IPS-15b (cell line): Measurements from ENCODE around the gene SCAMP3.

Experiments used
- H3K27me3 ChIP-seq: one replicate; pipeline ENCODE4 v1.6.1; 2013; ENCODE audit warnings: low read length; ENCODE audit not compliant: control insufficient read depth, insufficient read depth
- H3K36me3 ChIP-seq: one replicate; pipeline ENCODE4 v1.6.1; 2013; ENCODE audit warnings: low read length; ENCODE audit not compliant: control insufficient read depth, insufficient read depth
- H3K4me1 ChIP-seq: one replicate; pipeline ENCODE4 v1.6.1; 2013; ENCODE audit warnings: mild to moderate bottlenecking, low read length; ENCODE audit not compliant: control insufficient read depth, insufficient read depth
- H3K4me3 ChIP-seq: one replicate; pipeline ENCODE4 v1.5.1; 2013; ENCODE audit warnings: low read depth, low read length
- H3K9ac ChIP-seq: one replicate; pipeline ENCODE4 v1.6.1; 2013; ENCODE audit warnings: low read depth, mild to moderate bottlenecking, low read length
- H3K9me3 ChIP-seq: one replicate; pipeline ENCODE4 v1.6.1; 2013; ENCODE audit warnings: mild to moderate bottlenecking, low read length; ENCODE audit not compliant: control insufficient read depth, insufficient read depth

Gene SCAMP3

GRCh38 chr1:155282488-155283091 lies 20.4 kb upstream of the SCAMP3 start:
- Histone ChIP-seq H3K4me3 (no peak overlapping the region), H3K4me1 (peaks cover 8% of the 10 kb centered on the region), H3K36me3 (no peaks in the 10 kb centered on the region), H3K9ac (no peak overlapping the region), H3K27me3 (no peaks in the 10 kb centered on the region), H3K9me3 (no peaks in the 10 kb centered on the region)

GRCh38 chr1:155279268-155279667 lies 17.1 kb upstream of the SCAMP3 start:
- H3K27me3 ChIP-seq: peaks cover 12% of the 10 kb centered on the region
- no peaks in the 10 kb centered on the region for H3K9me3 ChIP-seq
- no peak overlapping the region for H3K4me3 ChIP-seq
- H3K4me1 ChIP-seq: peaks cover 12% of the 10 kb centered on the region
- H3K9ac ChIP-seq: no peak overlapping the region
- no peaks in the 10 kb centered on the region for H3K36me3 ChIP-seq

- Histone ChIP-seq H3K4me1 (peaks cover 12% of the 10 kb centered on the region), H3K36me3 (no peaks in the 10 kb centered on the region), H3K9ac (no peak overlapping the region), H3K27me3 (peaks cover 12% of the 10 kb centered on the region), H3K9me3 (no peaks in the 10 kb centered on the region), H3K4me3 (peak overlapping the region; percentile 28)
Measured at GRCh38 chr1:155278689-155279160, 16.6 kb upstream of the SCAMP3 start.

GRCh38 chr1:155277902-155278688 lies 15.9 kb upstream of the SCAMP3 start:
- Histone ChIP-seq H3K9me3 (no peaks in the 10 kb centered on the region), H3K27me3 (peaks cover 12% of the 10 kb centered on the region), H3K4me1 (peaks cover 12% of the 10 kb centered on the region), H3K36me3 (no peaks in the 10 kb centered on the region), H3K9ac (no peak overlapping the region), H3K4me3 (peak overlapping the region; percentile 88)

- Histone ChIP-seq H3K4me3 (peak within 1 kb of the TSS; percentile 88), H3K27me3 (peaks cover 12% of the 10 kb centered on the region), H3K36me3 (no peaks in the 10 kb centered on the region), H3K9me3 (no peaks in the 10 kb centered on the region), H3K4me1 (peaks cover 12% of the 10 kb centered on the region), H3K9ac (no peak within 1 kb of the TSS)
Measured at GRCh38 chr1:155277070-155277901, 15.1 kb upstream of the SCAMP3 start, which contains the start of gene HCN3. Gene HCN3 (plus strand): TSS chr1:155277463. CDS start chr1:155277591, 128 bp downstream.

- Histone ChIP-seq H3K9ac (peak within 1 kb of the TSS; percentile 72), H3K9me3 (no peaks in the 10 kb centered on the region), H3K4me1 (peaks cover 6% of the 10 kb centered on the region), H3K4me3 (peak within 1 kb of the TSS; percentile 87), H3K27me3 (peaks cover 12% of the 10 kb centered on the region), H3K36me3 (peaks cover 19% of the 10 kb centered on the region)
Measured at GRCh38 chr1:155273343-155274245, 11.4 kb upstream of the SCAMP3 start, which contains the start of gene CLK2. Gene CLK2 (minus strand): TSS chr1:155273504. CDS start chr1:155270977, 2,527 bp downstream.

- Histone ChIP-seq H3K27me3 (peaks cover 12% of the 10 kb centered on the region), H3K9ac (peak overlapping the region; percentile 72), H3K4me3 (peak overlapping the region; percentile 87), H3K9me3 (no peaks in the 10 kb centered on the region), H3K4me1 (peaks cover 4% of the 10 kb centered on the region), H3K36me3 (peaks cover 28% of the 10 kb centered on the region)
Measured at GRCh38 chr1:155272466-155273342, 10.5 kb upstream of the SCAMP3 start.

- H3K9ac ChIP-seq: no peak overlapping the region
- no peaks in the 10 kb centered on the region for H3K27me3 ChIP-seq
- peaks cover 55% of the 10 kb centered on the region for H3K36me3 ChIP-seq
- no peaks in the 10 kb centered on the region for H3K9me3 ChIP-seq
- no peaks in the 10 kb centered on the region for H3K4me1 ChIP-seq
- H3K4me3 ChIP-seq: no peak overlapping the region
Measured at GRCh38 chr1:155269381-155269780, 7.2 kb upstream of the SCAMP3 start.

- no peak overlapping the region for H3K9ac ChIP-seq
- H3K4me3 ChIP-seq: no peak overlapping the region
- peaks cover 63% of the 10 kb centered on the region for H3K36me3 ChIP-seq
- no peaks in the 10 kb centered on the region for H3K9me3 ChIP-seq
- H3K27me3 ChIP-seq: no peaks in the 10 kb centered on the region
- H3K4me1 ChIP-seq: no peaks in the 10 kb centered on the region
Measured at GRCh38 chr1:155268630-155269029, 6.5 kb upstream of the SCAMP3 start.

GRCh38 chr1:155267373-155267772 lies 5.2 kb upstream of the SCAMP3 start:
- no peak overlapping the region for H3K4me3 ChIP-seq
- H3K4me1 ChIP-seq: no peaks in the 10 kb centered on the region
- H3K9me3 ChIP-seq: no peaks in the 10 kb centered on the region
- H3K36me3 ChIP-seq: peaks cover 66% of the 10 kb centered on the region
- no peak overlapping the region for H3K9ac ChIP-seq
- H3K27me3 ChIP-seq: no peaks in the 10 kb centered on the region
